Fibroblast of the conjunctiva (primary cell): ENCODE data around the gene COP1.
"Not testable (repeated sequence)": the region's sequence is repeated elsewhere in the genome, so short reads cannot be mapped to it uniquely, and the experiment has no call there.

Source experiments
- DNase-seq: peaks from one replicate; pipeline ENCODE4 v3.0.0-alpha.2; 2010; ENCODE audit warnings: low read depth

The COP1 gene

DNA sequence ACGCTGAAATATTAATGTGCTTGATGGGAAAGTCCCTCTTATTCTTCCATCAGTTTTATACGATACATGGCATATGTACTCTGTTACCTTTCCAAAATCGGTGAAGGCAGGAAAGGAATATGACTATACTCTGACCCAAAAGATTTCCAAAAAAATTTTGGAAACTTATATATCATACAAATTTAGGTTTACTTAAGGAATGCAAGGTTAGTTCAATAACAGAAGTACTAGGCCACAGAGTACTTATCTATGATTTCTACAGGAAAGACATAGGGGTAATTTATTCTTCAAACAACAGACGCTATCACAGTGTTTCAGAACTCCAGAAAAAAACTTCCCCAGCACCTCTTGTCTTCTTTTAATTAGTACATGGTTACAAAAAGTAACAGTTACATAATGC, 84.8 kb downstream of the COP1 start:
- no peak for DNase-seq

DNA sequence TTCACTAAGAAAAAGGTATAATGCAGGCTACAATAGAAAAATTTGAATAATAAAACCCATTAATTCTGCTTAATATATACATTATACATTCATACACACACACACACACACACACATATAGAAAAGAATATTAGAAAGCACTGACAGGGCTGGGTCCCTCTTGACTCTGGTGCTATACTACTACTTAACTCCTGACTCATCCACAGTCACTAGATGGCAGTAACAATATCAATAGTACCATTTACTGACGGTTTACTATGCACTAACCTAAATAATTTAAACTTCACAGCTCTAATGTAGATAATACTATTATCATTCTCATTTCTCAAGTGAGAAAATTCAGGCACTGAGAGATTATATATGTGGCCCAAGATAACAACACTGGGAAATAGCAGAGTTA, 87.5 kb downstream of the COP1 start:
- no peak for DNase-seq

DNA sequence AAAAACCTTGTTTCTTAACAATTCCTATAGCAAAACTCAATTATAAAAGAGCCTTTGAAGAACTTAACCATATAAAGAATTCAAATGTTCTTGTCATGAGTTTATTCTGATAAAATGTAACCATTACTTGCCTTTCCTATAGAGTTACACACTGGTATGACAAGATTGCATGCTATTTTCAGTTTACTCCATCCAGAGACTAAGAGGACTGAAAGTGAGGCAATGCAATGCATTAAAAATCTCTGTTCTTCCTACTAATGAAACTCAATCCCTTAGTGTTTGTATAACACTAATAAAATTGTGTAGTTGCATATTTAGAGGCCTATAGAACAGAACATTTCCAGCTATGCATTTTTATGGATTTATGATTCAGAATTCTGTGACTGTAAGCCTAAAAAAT, 88.1 kb downstream of the COP1 start:
- no peak for DNase-seq

DNA sequence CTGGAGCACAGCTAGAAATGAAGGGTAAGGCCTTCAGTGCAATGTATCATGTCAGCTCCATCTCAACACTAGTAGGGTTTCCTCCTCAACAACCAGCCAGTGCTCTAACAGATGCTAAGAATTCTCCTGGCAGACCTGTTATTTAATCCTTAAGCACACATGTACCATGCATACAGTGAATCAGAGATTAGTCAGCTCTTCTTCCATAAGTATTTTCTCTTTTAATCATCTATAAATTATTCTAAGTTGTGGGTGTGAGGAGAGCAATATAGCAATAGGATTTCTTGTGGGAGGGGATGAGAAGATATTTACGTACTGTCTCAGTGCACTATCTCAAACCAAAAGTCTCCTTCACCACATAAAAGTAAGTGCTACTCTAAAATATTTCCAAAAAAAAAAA, 95.3 kb downstream of the COP1 start:
- DNase-seq, result no peak

DNA sequence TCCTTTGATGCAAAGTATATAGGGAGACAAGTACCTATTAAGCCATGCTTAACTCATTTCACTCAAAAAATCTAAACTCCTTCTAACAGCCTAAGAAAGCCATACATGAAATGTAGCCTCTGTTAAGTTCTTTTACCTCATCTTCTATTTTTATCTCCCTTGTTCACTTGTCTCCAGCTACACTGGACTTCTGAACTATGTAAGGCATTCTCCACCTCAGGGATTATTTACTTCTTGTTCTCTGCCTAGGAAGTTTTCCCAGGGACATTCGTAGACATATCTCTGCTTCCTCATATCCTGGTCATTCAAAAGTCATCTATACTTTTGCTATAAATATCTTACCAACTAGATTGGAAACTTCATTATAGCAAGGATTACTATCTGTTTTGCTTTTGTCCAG, 96.9 kb downstream of the COP1 start:
- DNase-seq, result no peak

DNA sequence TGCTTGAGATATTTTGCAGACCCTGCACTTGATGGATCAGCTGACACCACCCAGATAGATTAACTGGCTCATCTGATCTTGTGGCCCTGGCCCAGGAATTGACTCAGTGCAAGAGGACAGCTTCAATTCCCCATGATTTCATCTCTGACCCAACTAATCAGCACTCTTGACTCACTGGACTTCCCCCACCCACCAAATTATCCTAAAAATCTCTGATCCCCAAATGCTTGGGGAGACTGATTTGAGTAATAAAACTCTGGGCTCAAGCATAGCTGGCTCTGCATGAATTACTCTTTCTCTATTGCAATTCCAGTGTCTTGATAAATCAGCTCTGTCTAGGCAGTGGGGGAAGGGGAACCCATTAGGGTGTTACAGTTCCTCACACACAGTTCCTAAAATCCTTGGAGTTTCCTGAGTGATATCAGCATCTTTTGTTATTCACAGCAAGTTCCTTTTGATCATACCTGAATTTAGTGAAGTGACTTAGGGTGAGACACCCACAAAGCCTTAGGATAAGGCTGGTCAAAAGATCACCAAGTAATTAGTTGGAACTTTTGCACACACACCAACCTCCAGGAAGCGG, 104.2 kb downstream of the COP1 start:
- no peak for DNase-seq

DNA sequence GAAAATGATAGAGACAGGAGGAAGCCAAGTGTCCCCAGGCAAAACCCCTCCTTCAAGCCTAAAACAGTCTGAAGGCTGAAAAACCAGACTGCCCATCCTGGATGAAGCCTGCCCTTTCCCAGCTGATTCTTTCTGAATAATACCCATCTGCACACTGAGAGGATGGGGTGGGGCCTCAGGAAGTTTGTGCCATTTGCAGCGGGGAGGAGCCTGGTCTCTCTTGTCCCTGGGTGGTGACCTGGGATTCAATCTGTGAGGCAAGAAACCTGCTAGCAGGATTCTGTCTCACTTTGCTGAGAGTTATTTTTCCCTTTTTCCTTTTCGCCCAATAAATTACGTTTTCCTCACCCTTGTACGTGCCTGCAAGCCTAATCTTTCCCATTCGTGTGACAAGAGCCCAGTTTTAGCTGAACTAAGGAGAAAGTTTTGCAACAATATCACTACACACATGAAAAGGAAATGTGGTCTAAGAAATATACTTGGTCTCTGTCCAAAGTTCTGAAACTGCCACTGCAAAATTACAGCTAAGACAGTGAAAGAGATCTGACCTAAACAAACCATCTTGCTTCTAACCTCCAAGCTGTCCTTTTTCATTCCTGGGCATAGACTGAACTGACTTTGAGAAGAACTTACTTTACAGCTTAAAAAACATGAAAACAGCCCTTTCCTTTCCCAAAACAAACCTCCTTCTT, 105.0 kb downstream of the COP1 start:
- DNase-seq, result no peak

DNA sequence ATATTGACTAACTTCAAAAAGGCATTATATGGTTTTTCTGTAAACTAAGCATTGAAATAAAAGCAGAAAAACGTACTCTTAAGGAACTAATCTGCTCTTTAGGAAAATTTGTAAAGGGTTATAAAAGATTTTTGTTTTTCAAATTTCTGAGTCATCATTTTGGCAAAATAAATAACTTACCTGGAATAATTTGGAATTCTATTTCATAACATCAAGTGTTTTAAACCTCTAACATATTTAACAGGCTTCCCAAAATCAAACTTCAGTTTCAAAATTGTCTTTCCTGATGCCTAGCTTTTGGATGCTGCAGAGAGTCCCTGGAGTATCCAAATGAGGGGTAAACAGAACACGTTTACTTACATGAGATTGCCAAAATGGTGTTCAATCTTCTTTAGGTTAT, 108.5 kb downstream of the COP1 start:
- no peak for DNase-seq

DNA sequence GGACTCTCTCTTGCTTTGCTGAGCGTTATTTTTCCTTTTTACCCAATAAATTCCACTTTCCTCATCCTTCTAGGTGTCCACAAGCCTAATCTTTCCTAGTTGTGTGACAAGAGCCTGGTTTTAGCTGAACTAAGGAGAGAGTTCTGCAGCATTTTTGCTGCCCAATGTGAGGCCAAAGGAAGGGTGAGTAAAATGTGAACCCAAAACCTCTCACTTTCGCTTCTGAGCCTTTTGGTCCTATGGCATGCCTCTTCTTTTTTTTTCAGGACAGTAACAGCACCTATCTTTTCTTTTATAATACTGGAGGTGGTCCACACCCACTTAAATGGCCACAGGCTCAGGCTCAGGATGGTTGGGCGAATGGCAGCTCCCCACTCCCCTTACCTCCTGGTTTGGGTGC, 111.1 kb downstream of the COP1 start:
- DNase-seq, result no peak

DNA sequence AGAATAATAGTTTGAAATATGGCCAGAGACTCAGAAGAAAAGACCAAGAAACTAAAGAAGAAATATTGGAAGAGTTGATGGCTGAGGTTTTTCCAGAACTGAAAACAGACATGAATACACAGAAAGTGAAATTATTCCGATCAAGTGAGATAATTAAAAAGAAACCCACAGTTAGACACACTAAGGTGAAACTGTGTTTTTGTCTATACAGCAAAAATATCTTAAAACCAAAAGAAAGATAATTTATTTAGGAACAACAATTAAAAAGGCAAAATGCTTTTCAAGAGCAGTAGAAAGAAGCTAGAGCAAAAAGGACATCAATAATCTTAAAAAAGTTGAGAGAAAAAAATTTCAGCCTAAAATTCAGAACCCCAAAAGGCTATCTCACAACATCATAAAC, 116.3 kb downstream of the COP1 start:
- DNase-seq, result no peak

DNA sequence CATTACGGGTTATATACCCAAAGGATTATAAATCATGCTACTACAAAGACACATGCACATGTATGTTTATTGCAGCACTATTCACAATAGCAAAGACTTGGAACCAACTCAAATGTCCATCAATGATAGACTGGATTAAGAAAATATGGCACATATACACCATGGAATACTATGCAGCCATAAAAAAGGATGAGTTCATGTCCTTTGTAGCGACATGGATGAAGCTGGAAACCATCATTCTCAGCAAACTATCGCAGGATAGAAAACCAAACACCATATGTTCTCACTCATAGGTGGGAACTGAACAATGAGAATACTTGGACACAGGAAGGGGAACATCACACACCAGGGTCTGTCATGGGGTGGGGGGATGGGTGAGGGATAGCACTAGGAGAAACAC, 119.3 kb downstream of the COP1 start:
- not testable (repeated sequence) for DNase-seq

DNA sequence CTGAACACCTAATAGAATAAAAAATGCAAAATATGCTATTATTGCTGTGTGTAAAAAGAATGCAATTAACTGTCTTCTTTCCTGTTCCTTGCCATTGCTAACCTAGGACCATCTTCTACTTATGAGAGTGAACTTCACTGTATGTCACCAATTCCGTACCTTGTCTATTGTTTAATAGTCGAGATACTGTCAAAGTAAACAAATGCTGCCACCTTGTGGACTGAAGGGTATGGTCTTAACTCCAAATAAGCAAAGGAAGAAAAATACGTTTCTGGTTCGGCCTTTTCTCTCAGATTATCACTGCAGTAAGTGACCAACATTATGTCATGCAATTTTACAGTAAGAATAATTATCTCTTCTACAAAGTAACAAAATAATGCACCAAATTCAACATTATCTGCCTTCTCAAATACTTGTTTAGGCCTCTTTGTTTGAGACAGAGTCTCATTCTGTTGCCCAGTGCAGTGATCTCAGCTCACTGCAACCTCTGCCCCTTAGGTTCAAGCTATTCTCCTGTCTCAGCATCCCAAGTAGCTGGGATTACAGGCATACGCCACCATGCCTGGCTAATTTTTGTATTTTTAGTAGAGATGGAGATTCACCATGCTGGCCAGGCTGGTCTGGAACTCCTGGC, 133.4 kb downstream of the COP1 start:
- peak; percentile 55 for DNase-seq

DNA sequence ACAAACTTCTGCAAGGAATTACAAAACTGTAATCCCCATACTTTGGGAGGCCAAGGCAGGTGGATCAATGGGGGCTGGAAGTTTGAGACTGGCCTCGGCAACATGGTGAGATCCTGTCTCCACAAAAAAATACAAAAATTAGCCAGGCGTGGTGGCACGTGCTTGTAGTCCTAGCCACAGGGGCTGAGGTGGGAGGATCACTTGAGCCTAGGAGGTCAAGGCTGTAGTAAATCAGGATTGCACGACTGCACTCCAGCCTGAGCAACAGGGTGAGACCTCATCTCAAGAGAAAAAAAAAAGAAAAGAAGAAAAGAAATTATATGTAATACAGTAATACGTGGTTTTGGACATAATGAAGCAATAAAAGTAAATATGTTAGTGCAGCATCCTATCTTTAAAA, 138.2 kb downstream of the COP1 start:
- DNase-seq, result no peak

DNA sequence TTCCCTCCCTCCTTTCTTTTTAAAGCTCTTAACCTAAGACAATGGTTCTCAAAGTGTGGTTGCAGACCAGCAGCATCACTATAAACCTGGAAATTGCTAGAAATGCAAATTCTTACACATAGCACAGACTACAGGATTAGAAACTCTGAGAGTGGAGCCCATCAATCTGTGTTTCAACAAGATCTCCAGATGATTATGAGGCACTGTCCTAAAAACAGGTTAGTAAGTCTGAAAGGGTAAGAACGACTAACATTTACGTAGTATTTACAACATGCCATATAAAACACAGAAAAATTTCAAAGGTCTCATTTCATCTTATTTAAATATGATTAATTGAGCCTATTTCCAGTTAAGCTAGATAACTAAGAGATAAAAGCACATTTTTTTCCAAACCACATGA, 138.8 kb downstream of the COP1 start:
- DNase-seq, result no peak

DNA sequence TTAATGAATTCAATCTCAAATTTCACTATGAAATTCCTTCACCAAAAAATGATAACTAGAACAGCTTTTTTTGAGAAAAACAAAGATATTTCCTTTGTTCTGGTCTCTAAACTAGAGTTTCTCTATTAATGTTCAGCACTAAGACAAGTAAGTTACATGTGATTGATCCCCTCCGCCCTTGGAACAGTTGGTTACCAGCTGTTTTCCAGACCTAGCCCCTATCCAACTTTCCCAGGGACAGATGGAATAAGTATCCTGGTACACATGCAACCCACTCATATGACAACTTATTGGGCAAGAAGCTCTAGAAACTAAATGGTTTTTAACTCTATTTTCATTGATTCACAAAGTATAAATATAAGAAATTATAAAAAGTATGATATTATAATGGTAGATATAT, 140.4 kb downstream of the COP1 start:
- no peak for DNase-seq

DNA sequence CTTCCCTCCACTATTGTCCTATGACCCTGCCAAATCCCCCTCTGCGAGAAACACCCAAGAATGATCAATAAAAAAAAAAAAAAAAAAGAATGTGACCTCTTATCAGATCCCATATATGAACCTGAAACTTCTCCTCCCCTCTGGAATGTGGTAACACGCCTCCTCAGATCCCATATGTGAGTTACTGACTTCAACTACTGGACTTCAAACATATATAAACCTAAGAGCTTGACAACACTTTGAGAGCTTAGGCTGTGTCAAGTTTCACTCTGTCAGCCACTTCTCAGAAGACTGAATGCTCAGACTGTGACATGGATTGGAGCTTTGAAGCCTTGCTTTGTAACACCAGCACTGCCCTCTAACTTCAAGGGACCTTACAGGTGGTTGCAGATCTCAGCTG, 148.4 kb downstream of the COP1 start:
- no peak for DNase-seq

DNA sequence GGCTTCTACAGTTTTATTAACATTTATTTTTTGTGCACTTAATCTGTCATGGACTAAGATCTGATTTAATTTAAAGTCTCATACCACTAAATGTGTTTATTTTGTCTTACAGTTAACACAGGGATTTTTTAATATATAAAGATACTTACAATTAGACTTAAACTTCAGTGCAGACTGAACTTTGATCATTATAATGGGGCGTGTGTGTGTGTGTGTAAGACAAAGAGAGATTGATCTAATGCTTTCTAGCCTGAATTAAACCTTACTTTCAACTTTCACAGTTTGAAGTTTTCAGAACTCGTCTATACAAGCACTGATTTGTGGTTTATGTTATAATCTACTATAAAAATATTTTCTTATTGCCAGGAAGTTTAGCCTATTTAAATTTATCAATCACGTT, 150.8 kb downstream of the COP1 start:
- DNase-seq, result no peak

DNA sequence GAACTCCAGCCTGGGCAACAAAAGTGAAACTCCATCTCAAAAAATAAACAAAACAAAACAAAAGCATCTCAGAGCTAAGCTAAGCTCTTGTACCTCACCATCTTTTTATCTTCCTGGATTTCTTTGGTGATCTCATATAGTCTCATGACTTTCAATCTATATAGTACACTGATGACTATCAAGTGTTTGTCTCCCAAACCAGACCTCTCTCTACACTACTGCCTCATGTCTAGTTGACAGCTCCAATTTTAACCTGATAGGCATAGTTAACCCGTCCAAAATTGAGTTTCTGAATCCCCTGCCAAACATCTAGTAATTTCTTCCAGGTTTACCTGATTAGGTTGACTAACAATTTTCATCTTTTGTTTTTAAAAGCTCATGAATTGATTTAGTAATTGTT, 151.7 kb downstream of the COP1 start:
- no peak for DNase-seq

DNA sequence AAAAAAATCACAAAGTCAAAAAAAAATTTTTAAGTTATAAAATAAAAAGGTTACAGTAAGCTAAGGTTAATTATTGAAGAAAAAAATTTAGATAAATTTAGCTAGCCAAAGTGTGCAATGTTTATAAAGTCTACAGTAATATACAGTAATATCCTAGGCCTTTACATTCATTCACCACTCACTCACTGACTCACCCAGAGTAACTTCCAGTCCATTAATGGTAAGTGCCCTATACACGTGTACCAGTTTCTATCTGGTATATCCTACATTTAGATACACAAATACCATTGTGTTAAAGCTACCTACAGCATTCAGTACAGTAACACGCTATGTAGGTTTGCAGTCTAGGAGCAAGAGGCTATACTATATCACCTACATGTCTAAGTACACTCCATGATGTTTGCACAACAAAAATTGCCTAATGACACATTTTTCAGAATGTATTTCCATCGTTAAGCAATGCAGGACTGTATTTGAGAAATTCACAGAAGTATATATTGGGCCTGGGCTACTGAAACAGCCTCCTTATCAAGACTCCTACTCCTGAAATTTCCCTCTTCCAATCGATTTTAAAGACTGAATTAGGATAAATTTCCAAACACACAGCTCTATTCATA, 155.1 kb downstream of the COP1 start:
- DNase-seq, result no peak

DNA sequence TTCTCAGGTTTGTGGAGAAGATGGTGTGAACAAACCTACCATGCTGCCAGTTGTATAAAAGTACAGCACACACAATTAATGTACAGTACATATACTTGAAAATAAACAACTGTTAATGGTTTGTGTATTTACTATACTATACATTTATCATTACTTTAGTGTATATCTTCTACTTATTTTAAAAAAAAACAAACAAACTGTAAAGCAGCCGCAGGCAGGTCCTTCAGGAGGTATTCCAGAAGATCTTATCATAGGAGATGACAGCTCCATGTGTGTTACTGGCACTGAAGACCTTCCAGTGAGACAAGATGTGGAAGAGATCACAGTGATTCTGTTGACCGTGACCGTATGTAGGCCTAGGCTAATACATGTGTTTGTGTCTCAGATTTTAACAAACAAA, 155.7 kb downstream of the COP1 start:
- no peak for DNase-seq

DNA sequence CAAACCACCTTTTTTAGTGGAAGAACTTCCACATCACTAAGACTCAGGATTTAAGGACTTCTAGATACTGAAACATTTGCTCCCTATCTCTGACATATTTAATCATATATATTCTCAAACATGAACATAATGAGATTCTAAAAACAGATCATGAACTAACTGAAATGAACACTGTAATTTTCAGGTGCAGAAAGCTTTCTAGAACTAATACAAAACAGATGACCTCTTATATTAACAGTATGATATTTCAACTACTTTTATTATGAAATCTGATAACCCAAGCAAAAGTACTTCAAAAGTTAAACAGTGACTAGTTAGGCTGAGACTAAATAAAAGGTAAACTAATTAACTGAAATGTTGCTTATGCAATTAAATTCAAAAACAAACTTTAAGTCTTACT, 157.5 kb downstream of the COP1 start:
- DNase-seq, result no peak

DNA sequence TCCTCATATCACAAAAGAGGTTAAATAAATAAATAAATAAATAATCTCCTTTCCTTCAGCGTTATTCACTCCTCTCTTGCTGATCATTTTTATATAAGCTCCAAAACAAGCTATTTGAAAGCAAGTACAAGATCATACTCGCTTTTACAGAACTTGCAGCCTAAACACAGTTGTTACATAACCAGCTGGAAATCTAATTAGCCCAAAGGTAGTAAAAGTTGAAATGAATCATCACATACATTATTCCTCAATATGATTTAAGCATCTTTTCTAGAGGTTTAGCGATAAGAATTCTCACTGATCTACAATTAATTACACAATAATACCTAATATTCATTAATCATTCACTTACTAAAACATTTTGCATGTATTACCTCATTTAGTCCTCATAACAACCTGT, 160.2 kb downstream of the COP1 start:
- DNase-seq, result no peak

DNA sequence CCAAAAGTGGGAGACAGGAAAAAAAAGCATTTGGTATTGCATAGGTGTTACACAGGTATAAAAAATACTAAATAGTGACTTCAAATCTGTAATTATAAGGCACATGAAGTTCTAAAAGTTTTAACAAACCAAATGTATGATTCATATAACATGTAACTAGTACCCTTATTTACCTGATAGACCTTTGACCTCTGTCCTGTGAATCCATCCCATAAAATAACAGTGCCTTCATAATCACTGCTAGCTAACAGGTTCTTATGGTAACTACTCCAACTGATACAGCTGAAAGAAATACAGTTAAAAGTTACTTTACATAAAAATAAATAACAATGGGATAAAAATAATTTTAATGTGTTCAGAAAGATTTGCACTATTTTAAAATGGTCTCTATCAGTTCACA, 163.5 kb downstream of the COP1 start:
- DNase-seq, result no peak

DNA sequence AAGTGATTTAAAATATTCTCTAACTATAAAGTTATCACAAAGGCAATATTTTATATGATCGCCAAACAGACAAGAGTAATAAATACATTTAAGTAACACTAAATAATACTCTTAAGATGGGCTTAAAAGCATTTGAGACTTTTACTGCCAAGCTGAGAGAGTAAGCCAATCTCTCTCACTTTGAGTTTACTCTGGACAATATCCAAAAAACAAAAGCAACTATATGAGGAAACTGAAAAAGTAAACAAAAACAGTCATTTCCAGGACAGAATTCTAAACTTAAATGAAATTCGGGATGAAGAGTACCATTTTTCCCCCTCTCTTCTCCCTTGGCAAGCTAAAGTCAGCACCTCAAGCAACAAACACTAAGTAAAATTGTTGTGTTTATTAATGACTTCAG, 173.2 kb downstream of the COP1 start:
- peak; percentile 4 for DNase-seq
